ENCODE measurements around the gene EFCC1.

DNA sequence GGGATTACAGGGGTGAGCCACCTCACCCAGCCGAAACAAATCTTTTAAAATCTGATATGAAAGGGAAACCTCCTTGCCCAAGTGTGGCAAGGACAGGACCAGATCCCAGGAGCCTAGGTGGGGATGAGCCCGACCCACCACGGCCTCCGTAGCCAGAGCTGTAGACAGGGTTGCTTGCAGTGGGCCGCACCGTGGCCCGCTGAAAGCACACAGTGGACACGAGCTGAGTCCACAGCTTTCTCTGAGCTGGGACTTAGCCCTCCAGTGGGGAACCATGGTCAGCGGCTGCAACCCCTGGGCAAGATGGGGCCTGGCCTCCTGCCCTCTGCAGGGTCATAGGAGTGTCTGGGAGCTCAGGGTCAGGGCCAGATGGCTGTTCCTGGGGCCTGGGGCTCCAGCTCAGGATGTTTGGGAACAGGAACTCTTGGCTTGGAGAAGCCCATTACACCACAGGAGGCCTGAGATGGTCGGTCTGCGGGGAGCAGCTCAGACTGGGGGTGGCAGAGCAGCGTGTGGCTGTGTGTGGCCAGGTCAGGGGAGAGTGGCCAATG is 84.1 kb downstream of the EFCC1 start:
- TF ChIP-seq, protein P1, sequence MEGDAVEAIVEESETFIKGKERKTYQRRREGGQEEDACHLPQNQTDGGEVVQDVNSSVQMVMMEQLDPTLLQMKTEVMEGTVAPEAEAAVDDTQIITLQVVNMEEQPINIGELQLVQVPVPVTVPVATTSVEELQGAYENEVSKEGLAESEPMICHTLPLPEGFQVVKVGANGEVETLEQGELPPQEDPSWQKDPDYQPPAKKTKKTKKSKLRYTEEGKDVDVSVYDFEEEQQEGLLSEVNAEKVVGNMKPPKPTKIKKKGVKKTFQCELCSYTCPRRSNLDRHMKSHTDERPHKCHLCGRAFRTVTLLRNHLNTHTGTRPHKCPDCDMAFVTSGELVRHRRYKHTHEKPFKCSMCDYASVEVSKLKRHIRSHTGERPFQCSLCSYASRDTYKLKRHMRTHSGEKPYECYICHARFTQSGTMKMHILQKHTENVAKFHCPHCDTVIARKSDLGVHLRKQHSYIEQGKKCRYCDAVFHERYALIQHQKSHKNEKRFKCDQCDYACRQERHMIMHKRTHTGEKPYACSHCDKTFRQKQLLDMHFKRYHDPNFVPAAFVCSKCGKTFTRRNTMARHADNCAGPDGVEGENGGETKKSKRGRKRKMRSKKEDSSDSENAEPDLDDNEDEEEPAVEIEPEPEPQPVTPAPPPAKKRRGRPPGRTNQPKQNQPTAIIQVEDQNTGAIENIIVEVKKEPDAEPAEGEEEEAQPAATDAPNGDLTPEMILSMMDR (IDR thresholded peaks at IDR 0.05), result no peak
- TF ChIP-seq POLR2A (IDR thresholded peaks at IDR 0.05), result no peak
- TF ChIP-seq POLR2AphosphoS5 (IDR thresholded peaks at IDR 0.05), result no peak
